ENCODE measurements around the gene KEL.

DNA sequence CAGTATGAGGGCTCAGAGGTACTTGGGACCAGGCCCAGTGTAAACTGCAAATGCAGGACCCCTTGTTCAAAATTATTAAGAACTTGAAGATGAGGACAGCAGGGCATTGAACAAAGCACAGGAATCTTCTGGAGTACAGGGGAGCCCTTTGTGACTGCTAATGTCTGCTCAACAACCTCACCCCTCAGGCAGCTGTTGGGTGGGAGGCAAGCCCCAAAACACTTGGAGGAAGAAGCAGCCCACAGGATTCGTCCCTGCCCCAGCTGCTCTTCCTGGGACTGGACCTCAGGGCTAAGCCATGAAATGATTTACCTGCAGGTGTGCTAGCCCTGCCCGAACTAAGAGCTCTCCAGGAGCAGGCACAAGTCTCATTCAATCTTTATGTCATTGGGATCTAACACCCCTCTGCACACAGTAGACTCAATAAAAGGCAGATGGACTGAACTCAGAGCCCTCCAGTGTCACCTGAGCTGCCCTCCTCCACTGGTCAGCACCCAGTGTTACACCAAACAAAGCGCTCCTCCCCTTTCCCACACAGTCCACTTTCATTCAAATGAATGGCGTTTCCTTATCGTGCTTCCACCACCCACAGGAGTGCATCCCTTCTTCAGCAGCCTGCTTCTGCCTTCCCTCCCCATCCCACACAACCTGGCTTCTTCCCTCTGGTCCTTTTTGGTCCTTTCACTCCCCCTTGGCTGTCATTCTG lies 29.6 kb downstream of the KEL start:
- TF ChIP-seq, protein P1, sequence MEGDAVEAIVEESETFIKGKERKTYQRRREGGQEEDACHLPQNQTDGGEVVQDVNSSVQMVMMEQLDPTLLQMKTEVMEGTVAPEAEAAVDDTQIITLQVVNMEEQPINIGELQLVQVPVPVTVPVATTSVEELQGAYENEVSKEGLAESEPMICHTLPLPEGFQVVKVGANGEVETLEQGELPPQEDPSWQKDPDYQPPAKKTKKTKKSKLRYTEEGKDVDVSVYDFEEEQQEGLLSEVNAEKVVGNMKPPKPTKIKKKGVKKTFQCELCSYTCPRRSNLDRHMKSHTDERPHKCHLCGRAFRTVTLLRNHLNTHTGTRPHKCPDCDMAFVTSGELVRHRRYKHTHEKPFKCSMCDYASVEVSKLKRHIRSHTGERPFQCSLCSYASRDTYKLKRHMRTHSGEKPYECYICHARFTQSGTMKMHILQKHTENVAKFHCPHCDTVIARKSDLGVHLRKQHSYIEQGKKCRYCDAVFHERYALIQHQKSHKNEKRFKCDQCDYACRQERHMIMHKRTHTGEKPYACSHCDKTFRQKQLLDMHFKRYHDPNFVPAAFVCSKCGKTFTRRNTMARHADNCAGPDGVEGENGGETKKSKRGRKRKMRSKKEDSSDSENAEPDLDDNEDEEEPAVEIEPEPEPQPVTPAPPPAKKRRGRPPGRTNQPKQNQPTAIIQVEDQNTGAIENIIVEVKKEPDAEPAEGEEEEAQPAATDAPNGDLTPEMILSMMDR (IDR thresholded peaks at IDR 0.05), result no peak
- no peak for TF ChIP-seq ZFX (IDR thresholded peaks at IDR 0.05; ENCODE audit: borderline replicate concordance)

Data from 22Rv1 (cell line).